ENCODE data around the gene ANKRD63. TPM values are rescaled to one million over a fixed set of nuclear protein-coding genes. Genes with fewer than 3 reads are reported as not detected.

The ANKRD63 gene
- total and polyA plus RNA-seq, 9 of the 15 experiments (the other 6 are each of a cell fraction or from before 2014, with no cell fraction given): 1.3 to 2.0 (median 1.8) TPM; not detected in 6

- no peaks in the 10 kb centered on the region for H4K20me1 ChIP-seq (replicated peaks; ENCODE audit: control insufficient read depth, insufficient read depth, low read length)
- H3K9me3 ChIP-seq (replicated peaks; ENCODE audit: control insufficient read depth, insufficient read depth, low read depth, low read length): no peaks in the 10 kb centered on the region
- CTCF ChIA-PET (ENCODE audit: low intra/inter-chr PET ratio): no interaction called here
- peaks cover 10 to 14% of the 10 kb centered on the region in 2 experiments; a peak in 4 of 5 replicates for H3K4me1 ChIP-seq (replicated peaks in 1 of 2; ENCODE audit: control insufficient read depth in 2 of 2, insufficient read depth in 2 of 2, low read length in 2 of 2)
- H3K27ac ChIP-seq (ENCODE audit: extremely low read depth, low read depth, low read length): no peak overlapping the region
- WGBS (ENCODE audit: insufficient coverage, low coverage, missing lambda C conversion rate): 26% methylated on average over 16 of the region's 17 CpGs
- H3K27me3 ChIP-seq (ENCODE audit: control insufficient read depth in 2 of 2, insufficient read depth in 2 of 2, low read length in 2 of 2): peaks cover 2 to 26% of the 10 kb centered on the region in 2 experiments; a peak in 3 of 5 replicates
- POLR2A ChIA-PET: interaction anchor here (0.6 to 1.7 kb wide), 4 partner anchors 10 to 30 kb away, joined by 4 read pairs; partner anchors contain the start of gene PAK6
- H3K36me3 ChIP-seq (ENCODE audit: control insufficient read depth, insufficient read depth, low read length): no peaks in the 10 kb centered on the region
- FAIRE-seq: no peak
- no peak for ATAC-seq
- intact Hi-C loops (cut with micrococcal nuclease): no loop called here
- H3K4me3 ChIP-seq: no peak overlapping the region
- no peaks in the 10 kb centered on the region for H3K9me1 ChIP-seq (ENCODE audit: control insufficient read depth, insufficient read depth, low read length)
- no TSS peak for BruUV-seq (replicated peaks)
- in situ Hi-C loops (cut with MboI): no loop called here
- no peak overlapping the region for H3K4me2 ChIP-seq (ENCODE audit: insufficient read depth, low read length)
- DNase-seq (ENCODE audit: extremely low read depth in 1 of 4, low spot score in 3 of 4): no peak
- H2AFZ ChIP-seq (ENCODE audit: low read depth, low read length): no peak overlapping the region
- H3K79me2 ChIP-seq (ENCODE audit: control insufficient read depth, insufficient read depth, low read length): no peaks in the 10 kb centered on the region
- TF ChIP-seq, protein P1, sequence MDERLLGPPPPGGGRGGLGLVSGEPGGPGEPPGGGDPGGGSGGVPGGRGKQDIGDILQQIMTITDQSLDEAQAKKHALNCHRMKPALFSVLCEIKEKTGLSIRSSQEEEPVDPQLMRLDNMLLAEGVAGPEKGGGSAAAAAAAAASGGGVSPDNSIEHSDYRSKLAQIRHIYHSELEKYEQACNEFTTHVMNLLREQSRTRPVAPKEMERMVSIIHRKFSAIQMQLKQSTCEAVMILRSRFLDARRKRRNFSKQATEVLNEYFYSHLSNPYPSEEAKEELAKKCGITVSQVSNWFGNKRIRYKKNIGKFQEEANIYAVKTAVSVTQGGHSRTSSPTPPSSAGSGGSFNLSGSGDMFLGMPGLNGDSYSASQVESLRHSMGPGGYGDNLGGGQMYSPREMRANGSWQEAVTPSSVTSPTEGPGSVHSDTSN (CRISPR knock-in tag; IDR thresholded peaks at IDR 0.05; ENCODE audit: low read depth): no peak
- TF ChIP-seq, protein P1 (tag; conservative IDR thresholded peaks at IDR 0.05; ENCODE audit: low read depth): no peak
- TF ChIP-seq NFIC (IDR thresholded peaks at IDR 0.05) (peak; percentile 74), SREBF1 (IDR thresholded peaks at IDR 0.05; ENCODE audit: borderline replicate concordance, low read depth, low read length) (no peak), MCM5 (IDR thresholded peaks at IDR 0.05; ENCODE audit: low read depth) (no peak)
- peak overlapping the region in 1 of 2 experiments; percentile 27; a peak in 1 of 4 replicates for H3K9ac ChIP-seq (ENCODE audit: insufficient read depth in 1 of 2, low read depth in 2 of 2, low read length in 2 of 2)
These were observed 34.7 kb downstream of the ANKRD63 start for GRCh38 chr15:40248006-40248783.

Measured in K562 (cell line).